ENCODE data around the gene PDE6B. TPM values are rescaled to one million over a fixed set of nuclear protein-coding genes. Genes with fewer than 3 reads are reported as not detected.

PDE6B gene
- total and polyA plus RNA-seq, 8 donors = 1.1 to 12.3 (median 1.7) TPM; not detected in 4

GRCh38 chr4:710916-711315 is 85.5 kb downstream of the PDE6B start:
- DNase-seq = no peak
- H3K4me3 ChIP-seq = no peak overlapping the region
- peaks cover 20 to 73% (median 38%) of the 10 kb centered on the region in 4 donors for H3K4me1 ChIP-seq
- H3K36me3 ChIP-seq = peaks cover 0 to 25% (median 12%) of the 10 kb centered on the region in 4 donors
- H3K27ac ChIP-seq = no peak overlapping the region
- intact Hi-C loops (cut with DNase I; ENCODE audit: low total_unique reads) = no loop called here
- H3K9me3 ChIP-seq = no peaks in the 10 kb centered on the region
- TF ChIP-seq EP300 (IDR thresholded peaks at IDR 0.05) = no peak
- no peak for TF ChIP-seq POLR2A (IDR thresholded peaks at IDR 0.05)
- no peak for TF ChIP-seq CTCF (IDR thresholded peaks at IDR 0.05)
- no peak for TF ChIP-seq POLR2AphosphoS5 (IDR thresholded peaks at IDR 0.05)
- H3K27me3 ChIP-seq = no peaks in the 10 kb centered on the region
- 85 to 93% (median 92%) methylated on average over 13 of the region's 13 CpGs for WGBS, 5 donors

GRCh38 chr4:712093-712492 is 86.7 kb downstream of the PDE6B start:
- 53 to 68% (median 57%) methylated on average over 3 of the region's 3 CpGs for WGBS, 5 donors
- H3K9me3 ChIP-seq = no peaks in the 10 kb centered on the region
- H3K4me3 ChIP-seq = no peak overlapping the region
- H3K27me3 ChIP-seq = no peaks in the 10 kb centered on the region
- peaks cover 15 to 65% (median 30%) of the 10 kb centered on the region in 4 donors for H3K4me1 ChIP-seq
- H3K36me3 ChIP-seq = peaks cover 0 to 25% (median 12%) of the 10 kb centered on the region in 4 donors
- no peak for TF ChIP-seq POLR2A (IDR thresholded peaks at IDR 0.05)
- DNase-seq = no peak
- intact Hi-C loops (cut with DNase I; ENCODE audit: low total_unique reads) = no loop called here
- no peak overlapping the region for H3K27ac ChIP-seq

DNA sequence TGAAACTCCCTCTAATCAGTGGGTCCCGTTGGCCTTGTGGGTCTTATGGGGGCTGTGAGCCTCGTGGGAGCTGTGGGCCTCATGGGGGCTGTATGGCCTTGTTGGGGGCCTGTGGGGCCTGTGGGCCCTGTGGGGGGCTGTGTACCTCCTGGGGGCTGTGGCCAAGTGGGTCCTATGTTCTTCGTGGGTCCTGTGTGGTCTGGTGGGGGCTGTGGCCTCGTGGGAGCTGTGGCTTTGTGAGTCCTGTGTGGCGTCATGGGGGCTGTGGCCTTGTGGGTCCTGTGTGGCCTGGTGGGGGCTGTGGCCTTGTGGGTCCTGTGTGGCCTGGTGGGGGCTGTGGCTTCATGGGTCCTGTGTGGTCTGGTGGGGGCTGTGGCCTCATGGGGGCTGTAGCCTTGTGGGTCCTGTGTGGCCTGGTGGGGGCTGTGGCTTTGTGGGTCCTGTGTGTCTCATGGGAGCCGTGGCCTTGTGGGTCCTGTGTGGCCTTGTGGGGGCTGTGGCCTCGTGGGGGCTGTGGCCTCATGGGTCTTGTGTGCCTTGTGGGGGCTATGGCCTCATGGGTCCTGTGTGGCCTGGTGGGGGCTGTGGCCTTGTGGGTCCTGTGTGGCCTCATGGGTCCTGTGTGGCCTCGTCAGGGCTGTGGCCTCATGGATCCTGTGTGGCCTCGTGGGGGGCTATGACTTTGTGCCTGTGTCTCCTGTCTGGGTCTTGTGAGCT is 87.7 kb downstream of the PDE6B start:
- Histone ChIP-seq H3K27ac (no peak overlapping the region), H3K4me3 (no peak overlapping the region), H3K9me3 (no peaks in the 10 kb centered on the region), H3K27me3 (no peaks in the 10 kb centered on the region), H3K36me3 (peaks cover 0 to 28% (median 12%) of the 10 kb centered on the region in 4 donors), H3K4me1 (peaks cover 5 to 65% (median 32%) of the 10 kb centered on the region in 4 donors)
- intact Hi-C loops (cut with DNase I; ENCODE audit: low total_unique reads) = no loop called here
- TF ChIP-seq EP300 (IDR thresholded peaks at IDR 0.05) (no peak), POLR2A (IDR thresholded peaks at IDR 0.05) (no peak), POLR2AphosphoS5 (IDR thresholded peaks at IDR 0.05) (no peak), CTCF (IDR thresholded peaks at IDR 0.05) (no peak)
- no peak for DNase-seq
- 79 to 91% (median 83%) methylated on average over 8 to 9 of the region's 9 CpGs for WGBS, 5 donors

- intact Hi-C loops (cut with DNase I; ENCODE audit: low total_unique reads) = no loop called here
- DNase-seq = no peak
- 81 to 94% (median 90%) methylated on average over 7 to 18 of the region's 18 CpGs for WGBS, 5 donors
These were observed 88.7 kb downstream of the PDE6B start for GRCh38 chr4:714087-714486.

More at GRCh38 chr4:714087-714486, 88.7 kb downstream of the PDE6B start:
- Histone ChIP-seq H3K27me3 (no peaks in the 10 kb centered on the region), H3K4me3 (no peak overlapping the region), H3K9me3 (no peaks in the 10 kb centered on the region), H3K27ac (no peak overlapping the region), H3K4me1 (peaks cover 0 to 57% (median 24%) of the 10 kb centered on the region in 4 donors), H3K36me3 (peaks cover 0 to 28% (median 12%) of the 10 kb centered on the region in 4 donors)
- no peak for TF ChIP-seq CTCF (IDR thresholded peaks at IDR 0.05)
- no peak for TF ChIP-seq EP300 (IDR thresholded peaks at IDR 0.05)
- TF ChIP-seq POLR2A (IDR thresholded peaks at IDR 0.05) = no peak
- TF ChIP-seq POLR2AphosphoS5 (IDR thresholded peaks at IDR 0.05) = no peak
